ENCODE results near the gene CORO7.

DNA sequence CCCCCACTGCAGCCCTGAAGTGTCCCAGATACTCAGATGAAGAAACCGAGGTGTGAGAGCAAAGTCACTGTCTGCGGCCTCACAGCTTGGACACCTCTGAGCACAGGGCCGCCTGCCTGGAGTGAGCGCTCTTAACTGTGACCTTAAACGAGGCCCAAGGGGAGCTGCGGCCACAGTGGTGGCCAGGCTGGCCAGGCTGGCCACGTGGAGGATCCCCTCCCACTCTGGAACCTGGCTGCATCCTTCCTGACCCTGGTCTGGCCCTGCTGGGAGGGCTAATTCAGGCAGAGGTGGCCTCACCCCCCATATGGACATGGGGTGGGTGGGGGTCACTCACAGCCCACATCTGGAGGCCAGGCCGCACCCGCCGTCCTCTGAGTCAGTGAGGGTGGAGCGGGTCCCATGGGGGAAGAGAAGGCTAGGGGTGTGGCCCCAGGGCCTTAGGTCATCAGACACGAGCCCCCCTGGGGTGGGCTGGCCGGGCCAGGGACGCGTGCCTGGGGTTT is 38.2 kb downstream of the CORO7 start:
- TF ChIP-seq EZH2 (IDR thresholded peaks at IDR 0.05; ENCODE audit: low read depth), result no peak
- no peak for TF ChIP-seq CTCF (conservative IDR thresholded peaks at IDR 0.05)

Data from PC-9 (cell line).